Urinary bladder (tissue), 4 donors: Measurements from ENCODE around the gene PHF1. TPM values are rescaled to one million over a fixed set of nuclear protein-coding genes. Genes with fewer than 3 reads are reported as not detected.
A peak's percentile ranks its signal among the peaks of the same experiment; 100 is the strongest.

Source experiments
- DNase-seq: peaks from one replicate; pipeline ENCODE4 v3.0.0-alpha.2; 2015; ENCODE audit errors: extremely low spot score
- H3K27ac ChIP-seq: one replicate; pipeline ENCODE4 v1.5.1; 2013; ENCODE audit warnings: low read depth, mild to moderate bottlenecking, moderate library complexity
- H3K36me3 ChIP-seq: one replicate; pipeline ENCODE4 v1.6.1; 2013; ENCODE audit warnings: mild to moderate bottlenecking, moderate library complexity; ENCODE audit not compliant: insufficient read depth
- H3K4me1 ChIP-seq: one replicate; pipeline ENCODE4 v1.6.1; 2013; ENCODE audit warnings: mild to moderate bottlenecking, moderate library complexity; ENCODE audit not compliant: insufficient read depth
- H3K4me3 ChIP-seq: one replicate; pipeline ENCODE4 v1.5.1; 2013; ENCODE audit warnings: low read depth, low read length
- WGBS: extraction: QIAGEN DNeasy Blood & Tissue Kit; methylation state at CpG from one replicate; pipeline ENCODE4 v1.1.7; 2013; 5-methylcytosine and 5-hydroxymethylcytosine counted together
- polyA plus RNA-seq: library from polyadenylated mRNA; stranded (reverse); fragments of 200-250 nt; gene quantifications from one replicate; pipeline ENCODE4 v1.2.3, GENCODE V29; 2013
- small RNA-seq: library from RNA; depleted of rRNA; stranded (forward); fragments of <200 nt; gene quantifications from one replicate; pipeline ENCODE3, GENCODE V24; 2014
- total RNA-seq: library from RNA; depleted of rRNA; stranded (reverse); fragments of >200 nt; gene quantifications from one replicate; pipeline ENCODE4 v1.2.3, GENCODE V29; 2014
- donor health status: healthy with polysubstance abuse.
- donor health status: healthy.

Gene PHF1
- total and polyA plus RNA-seq, 2 donors, result 16.4 to 79.4 TPM

- WGBS, result under 1% methylated on average over 65 of the region's 65 CpGs
- Histone ChIP-seq H3K36me3 (no peaks in the 10 kb centered on the region), H3K4me1 (no peaks in the 10 kb centered on the region), H3K4me3 (peak within 1 kb of the TSS; percentile 53), H3K27ac (no peak within 1 kb of the TSS)
- DNase-seq, result peak; percentile 88
These were observed 43.5 kb downstream of the PHF1 start, which contains the start of gene ZBTB9 for GRCh38 chr6:33454009-33454946. ZBTB9 (plus strand) TSS chr6:33454576; CDS start chr6:33455101, 525 bp downstream.

DNA sequence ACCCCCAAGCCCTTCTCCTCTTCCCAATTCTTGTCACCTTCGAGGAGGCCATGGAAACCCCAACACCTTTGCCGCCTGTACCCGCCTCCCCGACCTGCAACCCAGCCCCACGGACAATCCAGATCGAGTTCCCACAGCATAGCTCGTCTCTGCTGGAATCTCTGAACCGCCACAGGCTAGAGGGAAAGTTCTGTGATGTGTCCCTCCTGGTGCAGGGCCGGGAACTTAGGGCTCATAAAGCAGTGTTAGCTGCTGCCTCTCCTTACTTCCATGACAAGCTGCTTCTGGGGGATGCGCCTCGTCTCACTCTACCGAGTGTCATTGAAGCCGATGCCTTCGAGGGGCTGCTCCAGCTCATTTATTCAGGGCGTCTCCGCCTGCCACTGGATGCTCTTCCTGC, 44.2 kb downstream of the PHF1 start:
- Histone ChIP-seq H3K27ac (no peak overlapping the region), H3K4me1 (no peaks in the 10 kb centered on the region), H3K36me3 (no peaks in the 10 kb centered on the region), H3K4me3 (peak overlapping the region; percentile 53)
- WGBS, result 48% methylated on average over 16 of the region's 16 CpGs
- DNase-seq, result no peak

- DNase-seq, result no peak
- WGBS, result 97% methylated on average over 12 of the region's 12 CpGs
- no peaks in the 10 kb centered on the region for H3K4me1 ChIP-seq
- H3K4me3 ChIP-seq, result no peak overlapping the region
- no peak overlapping the region for H3K27ac ChIP-seq
- H3K36me3 ChIP-seq, result no peaks in the 10 kb centered on the region
These were observed 45.3 kb downstream of the PHF1 start for GRCh38 chr6:33456156-33456555.

GRCh38 chr6:33458676-33459075, 47.9 kb downstream of the PHF1 start:
- WGBS, result 71% methylated on average over 3 of the region's 3 CpGs
- DNase-seq, result no peak
- Histone ChIP-seq H3K4me3 (no peak overlapping the region), H3K4me1 (no peaks in the 10 kb centered on the region), H3K36me3 (no peaks in the 10 kb centered on the region), H3K27ac (no peak overlapping the region)

GRCh38 chr6:33459226-33459625, 48.4 kb downstream of the PHF1 start:
- no peaks in the 10 kb centered on the region for H3K4me1 ChIP-seq
- 95% methylated on average over 2 of the region's 2 CpGs for WGBS
- no peak overlapping the region for H3K4me3 ChIP-seq
- no peak overlapping the region for H3K27ac ChIP-seq
- H3K36me3 ChIP-seq, result no peaks in the 10 kb centered on the region
- DNase-seq, result no peak

Small RNA genes lying within 50 kb of the gene (small RNA-seq; reads per million reads assigned to genes)
- gene RPL35AP4 (not detected), gene ZBTB9 (not detected)

Other genes starting within 250 kb of the PHF1 start
- gene COL11A2, start 218.5 kb upstream of the PHF1 start, total RNA-seq, result 1.3 TPM
- gene COL11A2, start 218.5 kb upstream of the PHF1 start, polyA plus RNA-seq, result 0.30 TPM
- 21.4 TPM for gene RXRB, start 210.3 kb upstream of the PHF1 start, total RNA-seq
- 41.6 TPM for gene RXRB, start 210.3 kb upstream of the PHF1 start, polyA plus RNA-seq
- 60.0 TPM for gene SLC39A7, start 210.1 kb upstream of the PHF1 start, total RNA-seq
- 77.1 TPM for gene SLC39A7, start 210.1 kb upstream of the PHF1 start, polyA plus RNA-seq
- 7.6 TPM for gene HSD17B8, start 206.4 kb upstream of the PHF1 start, total RNA-seq
- gene HSD17B8, start 206.4 kb upstream of the PHF1 start, polyA plus RNA-seq, result 17.3 TPM
- gene RING1, start 202.5 kb upstream of the PHF1 start, total RNA-seq, result 19.1 TPM
- 48.3 TPM for gene RING1, start 202.5 kb upstream of the PHF1 start, polyA plus RNA-seq
- 32.4 TPM for gene VPS52, start 139.1 kb upstream of the PHF1 start, total RNA-seq
- gene VPS52, start 139.1 kb upstream of the PHF1 start, polyA plus RNA-seq, result 45.3 TPM
- gene RPS18, start 138.9 kb upstream of the PHF1 start, total RNA-seq, result 3,033 TPM
- 4,357 TPM for gene RPS18, start 138.9 kb upstream of the PHF1 start, polyA plus RNA-seq
- 8.0 TPM for gene B3GALT4, start 133.9 kb upstream of the PHF1 start, total RNA-seq
- 19.3 TPM for gene B3GALT4, start 133.9 kb upstream of the PHF1 start, polyA plus RNA-seq
- gene WDR46, start 121.8 kb upstream of the PHF1 start, total RNA-seq, result 29.7 TPM
- gene WDR46, start 121.8 kb upstream of the PHF1 start, polyA plus RNA-seq, result 40.2 TPM
- 24.3 TPM for gene PFDN6, start 121.4 kb upstream of the PHF1 start, total RNA-seq
- 104 TPM for gene PFDN6, start 121.4 kb upstream of the PHF1 start, polyA plus RNA-seq
- gene RGL2, start 112.1 kb upstream of the PHF1 start, total RNA-seq, result 44.0 TPM
- gene RGL2, start 112.1 kb upstream of the PHF1 start, polyA plus RNA-seq, result 77.5 TPM
- 43.0 TPM for gene TAPBP, start 96.9 kb upstream of the PHF1 start, total RNA-seq
- gene TAPBP, start 96.9 kb upstream of the PHF1 start, polyA plus RNA-seq, result 48.8 TPM
- 15.8 TPM for gene ZBTB22, start 93.3 kb upstream of the PHF1 start, total RNA-seq
- 21.4 TPM for gene ZBTB22, start 93.3 kb upstream of the PHF1 start, polyA plus RNA-seq
- gene DAXX, start 88.1 kb upstream of the PHF1 start, total RNA-seq, result 15.3 TPM
- gene DAXX, start 88.1 kb upstream of the PHF1 start, polyA plus RNA-seq, result 36.7 TPM
- gene KIFC1, start 19.2 kb upstream of the PHF1 start, total RNA-seq, result 7.5 TPM
- gene KIFC1, start 19.2 kb upstream of the PHF1 start, polyA plus RNA-seq, result 1.2 TPM
- 62.5 TPM for gene CUTA, start 7.1 kb downstream of the PHF1 start, total RNA-seq
- gene CUTA, start 7.1 kb downstream of the PHF1 start, polyA plus RNA-seq, result 192 TPM
- 9.8 TPM for gene SYNGAP1, start 9.1 kb downstream of the PHF1 start, total RNA-seq
- 19.6 TPM for gene SYNGAP1, start 9.1 kb downstream of the PHF1 start, polyA plus RNA-seq
- gene ZBTB9, start 43.6 kb downstream of the PHF1 start, total RNA-seq, result 7.8 TPM
- gene ZBTB9, start 43.6 kb downstream of the PHF1 start, polyA plus RNA-seq, result 5.0 TPM
- gene BAK1, start 169.3 kb downstream of the PHF1 start, total RNA-seq, result 8.8 TPM
- 18.7 TPM for gene BAK1, start 169.3 kb downstream of the PHF1 start, polyA plus RNA-seq
- gene ITPR3, start 210.3 kb downstream of the PHF1 start, total RNA-seq, result 8.2 TPM
- gene ITPR3, start 210.3 kb downstream of the PHF1 start, polyA plus RNA-seq, result 11.0 TPM